COR-L47 (cell line): ENCODE data around the gene RNF115.
A peak's percentile ranks its signal among the peaks of the same experiment; 100 is the strongest.
"Not testable (repeated sequence)": the region's sequence is repeated elsewhere in the genome, so short reads cannot be mapped to it uniquely, and the experiment has no call there.

Source experiments
- DNase-seq: peaks from one replicate; lab custom pipeline; 2025; lab: John Stamatoyannopoulos, UW

Gene RNF115

DNA sequence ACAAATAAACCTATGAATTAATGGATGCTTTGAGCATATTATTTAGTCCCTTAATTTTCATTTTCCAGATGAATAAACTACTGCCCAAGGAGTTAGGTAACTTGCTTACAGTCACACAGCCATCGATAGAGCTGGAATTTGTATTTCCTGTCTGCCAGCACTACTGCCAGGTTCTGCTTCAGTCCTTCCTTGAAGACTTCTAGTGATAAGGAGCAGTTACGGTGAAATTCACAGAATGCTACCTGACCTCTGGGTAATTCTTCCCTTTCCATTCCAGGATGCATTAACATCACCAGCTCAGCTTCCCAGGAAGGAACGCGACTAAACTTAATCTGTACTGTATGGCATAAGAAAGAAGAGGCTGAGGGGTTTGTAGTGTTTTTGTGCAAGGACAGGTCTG lies 93.4 kb downstream of the RNF115 start:
- no peak for DNase-seq

DNA sequence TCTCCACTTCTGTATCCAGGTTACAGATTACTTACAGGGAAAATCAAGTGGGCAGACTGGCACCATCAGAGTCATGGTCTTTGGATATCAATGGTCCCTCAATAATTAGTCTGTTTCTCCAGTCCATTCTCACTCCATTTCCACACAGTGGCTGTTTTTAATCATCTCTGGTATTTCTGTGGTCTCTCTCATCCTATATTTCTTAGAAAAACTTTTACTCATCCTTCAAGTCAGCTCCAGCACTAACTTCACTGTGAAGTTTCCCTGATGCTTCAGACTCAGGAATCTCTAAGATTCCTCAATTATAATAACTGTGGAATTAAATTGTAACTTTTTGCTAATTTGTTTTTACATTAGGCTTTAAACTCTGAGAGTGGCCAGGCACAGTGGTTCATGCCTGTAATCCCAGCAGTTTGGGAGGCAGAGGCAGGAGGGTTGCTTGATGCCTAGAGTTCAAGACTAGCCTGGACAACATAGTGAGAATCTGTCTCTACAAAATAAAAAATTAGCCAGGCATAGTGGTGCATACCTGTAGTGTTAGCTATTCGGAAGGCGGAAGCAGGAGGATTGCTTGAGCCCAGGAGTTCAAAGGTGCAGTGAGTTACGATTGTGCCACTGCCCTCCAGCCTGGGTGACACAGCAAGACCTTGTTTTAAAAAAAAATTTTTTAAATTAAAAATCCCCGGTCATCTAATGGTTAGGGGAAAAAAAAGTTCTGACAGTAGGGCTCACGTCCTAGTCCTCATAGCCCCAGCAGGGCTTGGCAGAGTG lies 94.0 kb downstream of the RNF115 start:
- DNase-seq: no peak

DNA sequence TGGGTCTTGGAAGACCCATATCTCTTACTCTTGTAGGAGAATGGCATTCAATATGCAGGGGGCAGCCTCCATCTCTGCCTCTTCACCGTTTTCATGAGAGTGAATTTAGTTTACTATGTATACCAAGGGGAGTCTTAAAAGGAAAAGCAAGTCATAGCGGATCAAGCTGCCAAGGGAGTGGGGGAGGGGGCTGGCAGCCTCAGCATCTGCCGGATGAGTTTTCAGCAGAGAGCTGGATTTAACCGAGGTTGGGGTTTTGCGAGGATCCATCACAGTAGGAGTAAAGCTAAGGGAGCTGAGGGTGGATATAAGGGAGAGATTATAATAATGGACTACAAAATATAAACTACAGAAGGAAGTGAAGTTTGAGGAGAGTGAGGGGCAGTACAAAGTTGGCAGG lies 94.7 kb downstream of the RNF115 start:
- DNase-seq: no peak

DNA sequence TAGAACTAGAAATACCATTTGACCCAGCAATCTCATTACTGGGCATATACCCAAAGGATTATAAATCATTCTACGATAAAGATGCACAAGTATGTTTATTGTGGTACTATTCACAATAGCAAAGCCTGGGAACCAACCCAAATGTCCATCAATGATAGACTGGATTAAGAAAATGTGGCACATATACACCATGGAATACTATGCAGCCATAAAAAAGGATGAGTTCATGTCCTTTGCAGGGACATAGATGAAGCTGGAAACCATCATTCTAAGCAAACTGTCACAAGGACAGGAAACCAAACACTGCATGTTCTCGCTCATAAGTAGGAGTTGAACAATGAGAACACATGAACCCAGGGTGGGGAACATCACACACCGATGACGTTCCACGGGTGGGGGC lies 97.7 kb downstream of the RNF115 start:
- DNase-seq: not testable (repeated sequence)

DNA sequence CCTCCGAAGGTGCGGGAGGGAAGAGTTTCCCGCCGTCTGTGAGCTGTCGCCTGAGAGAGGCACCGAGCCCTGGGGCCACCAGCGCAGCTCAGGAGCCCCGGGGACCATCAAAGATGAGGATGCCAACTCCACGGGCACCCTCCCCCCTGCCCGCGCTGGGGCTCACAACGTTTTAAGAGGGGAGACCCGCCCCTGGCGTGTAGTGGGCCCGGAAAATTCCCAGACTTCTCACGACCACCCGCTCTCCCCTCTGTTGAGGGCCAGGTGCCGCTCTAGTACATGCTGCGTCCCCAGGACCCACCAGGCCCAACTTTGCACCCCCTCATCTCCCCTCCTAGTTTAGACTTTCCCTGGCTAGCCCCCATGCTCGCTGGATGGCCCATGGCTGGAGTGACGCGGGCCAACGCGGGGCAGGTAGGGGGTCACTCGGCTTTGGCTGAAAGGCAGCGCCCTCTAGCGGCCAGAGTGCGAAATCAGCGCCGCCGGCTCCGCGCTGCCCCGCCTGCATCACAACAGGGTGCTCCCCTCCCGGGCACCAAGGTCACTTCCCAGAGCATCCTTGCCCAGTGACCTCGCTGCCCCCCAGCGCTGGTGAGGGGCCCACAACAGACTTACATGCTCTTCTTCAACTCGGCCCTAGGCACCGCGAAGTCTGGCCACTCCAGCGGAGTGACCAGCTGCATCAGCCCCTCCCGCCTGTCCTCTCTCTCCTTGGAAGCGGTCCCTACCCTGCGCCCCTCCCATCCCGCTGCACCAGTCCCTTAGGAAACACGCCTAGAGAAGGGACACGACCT lies 102.8 kb downstream of the RNF115 start:
- peak; percentile 26 for DNase-seq

DNA sequence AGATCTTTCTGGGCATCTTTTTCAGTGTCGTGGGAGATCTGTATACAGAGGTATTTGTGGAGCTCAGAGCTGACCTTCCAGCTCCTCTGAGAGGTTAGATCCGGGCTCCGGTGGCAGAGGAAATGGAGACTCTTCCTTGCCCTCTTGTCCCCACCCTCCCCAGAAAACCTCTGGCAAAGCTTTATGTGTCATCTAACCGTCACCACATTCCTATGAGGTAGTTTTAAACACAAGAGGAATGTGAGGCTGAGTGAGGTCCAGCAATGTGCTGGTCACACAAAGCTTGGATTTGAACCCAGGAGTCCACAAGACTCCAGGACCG lies 103.4 kb downstream of the RNF115 start:
- DNase-seq: no peak

DNA sequence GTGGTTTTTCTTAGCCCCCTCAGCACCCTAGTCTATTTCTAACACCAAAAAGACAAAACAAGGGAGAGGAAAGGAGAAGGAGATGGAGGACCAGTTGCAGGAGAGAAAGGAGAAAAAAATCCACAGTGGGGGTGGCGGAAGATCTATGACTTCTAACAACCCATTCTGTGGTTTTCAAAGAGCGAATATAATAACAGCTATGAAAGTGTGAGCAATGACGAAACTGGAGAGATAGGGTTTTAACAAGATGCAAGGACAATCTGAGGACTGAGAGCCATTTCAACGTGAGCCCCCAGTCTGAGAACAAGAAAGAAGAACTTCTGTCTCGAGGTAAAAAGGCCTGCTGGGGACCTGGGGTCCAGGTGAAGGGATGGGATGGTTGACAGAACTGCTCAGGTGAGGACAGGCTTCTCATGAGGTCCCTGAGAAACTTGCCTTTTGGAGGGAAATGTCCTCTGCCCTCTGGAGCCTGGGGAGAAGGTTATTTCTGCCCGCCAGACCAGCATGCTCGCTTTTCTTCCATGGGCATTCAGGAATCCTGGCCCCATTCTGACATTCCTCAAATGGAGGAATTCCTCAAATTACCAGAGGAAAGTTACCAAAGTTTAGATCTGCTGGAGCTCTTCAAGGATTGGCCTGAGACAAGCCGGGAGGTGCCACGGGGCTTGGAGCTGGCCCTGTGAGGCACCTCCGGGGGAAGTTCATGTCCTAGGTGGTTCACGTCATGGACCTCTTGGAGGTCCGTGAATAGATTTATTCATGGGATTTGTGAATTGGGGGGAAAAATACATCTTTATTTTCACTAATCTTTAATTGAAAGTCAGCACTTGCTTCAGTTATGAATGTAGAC lies 104.4 kb downstream of the RNF115 start, which contains the start of gene CD160:
CD160 (plus strand) TSS at position 270 of the 850 bp plus-strand sequence. CDS start 8,829 bp downstream, outside the sequence.
- no peak for DNase-seq

DNA sequence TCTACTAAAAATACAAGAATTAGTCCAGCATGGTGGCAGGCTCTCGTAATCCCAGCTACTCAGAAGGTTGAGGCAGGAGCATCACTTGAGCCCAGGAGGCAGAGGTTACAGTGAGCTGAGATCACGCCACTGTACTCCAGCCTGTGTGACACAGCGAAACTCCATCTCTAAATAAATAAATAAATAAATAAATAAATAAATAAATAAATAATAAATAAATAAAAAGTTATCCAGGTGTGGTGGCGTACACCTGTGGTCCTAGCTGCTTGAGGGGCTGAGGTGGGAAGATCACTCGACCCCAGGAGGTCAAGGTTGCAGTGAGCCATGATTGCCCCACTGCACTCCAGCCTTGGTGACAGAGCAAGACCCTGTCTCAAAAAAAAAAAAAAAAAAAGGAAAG lies 105.4 kb downstream of the RNF115 start:
- DNase-seq: not testable (repeated sequence)

DNA sequence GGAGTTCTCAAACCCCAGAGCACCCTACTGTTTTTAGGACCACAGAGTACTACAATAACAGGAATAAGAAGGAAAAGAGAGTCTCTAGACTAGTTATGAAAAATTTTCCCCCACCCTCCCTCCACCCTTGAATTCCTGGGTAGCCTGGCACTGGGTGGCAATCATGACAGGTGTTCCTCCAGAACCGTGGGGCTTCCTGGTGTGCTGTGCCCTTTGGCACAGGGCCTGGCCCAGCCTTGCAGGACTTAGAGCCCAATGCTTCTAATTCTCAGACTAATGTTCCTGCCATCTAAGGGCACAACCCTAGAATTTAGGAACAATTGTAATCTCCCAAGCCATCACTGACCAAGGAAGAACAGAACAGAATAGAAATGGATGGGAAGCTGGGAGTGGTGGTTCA lies 106.1 kb downstream of the RNF115 start:
- no peak for DNase-seq

DNA sequence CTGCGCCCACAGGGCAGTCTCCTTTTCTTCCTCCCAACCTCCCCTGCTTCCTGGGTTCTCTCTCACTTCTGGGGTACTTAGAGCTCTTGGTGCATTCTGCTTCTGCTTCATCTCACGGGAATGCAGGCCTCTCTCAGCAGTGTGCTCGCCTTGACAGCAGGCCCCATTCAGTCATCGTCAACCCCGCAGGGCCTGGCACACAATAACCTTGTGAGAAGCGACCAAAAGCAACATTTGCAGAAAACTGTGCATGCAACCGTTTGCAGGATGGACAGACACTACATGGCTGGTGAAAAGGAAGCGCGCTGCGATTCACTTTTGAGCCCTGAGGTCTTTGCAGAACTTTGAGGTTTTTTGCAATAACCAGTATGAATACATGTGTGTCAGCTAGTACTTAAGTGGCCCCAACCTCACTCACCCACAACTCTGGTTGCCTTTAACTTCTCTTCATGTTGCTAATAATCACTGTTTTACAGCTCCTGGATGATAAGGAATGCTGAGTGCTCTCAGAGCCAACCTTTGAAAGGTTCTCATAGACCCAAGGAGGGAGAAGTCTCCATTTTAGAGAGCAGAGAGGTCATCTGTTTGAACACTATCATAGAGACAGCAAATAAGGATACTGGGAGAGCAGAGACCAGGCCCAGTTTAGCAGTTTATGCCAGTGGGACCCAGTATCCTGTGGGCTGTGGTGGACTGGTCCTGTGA lies 107.1 kb downstream of the RNF115 start:
- DNase-seq: no peak

DNA sequence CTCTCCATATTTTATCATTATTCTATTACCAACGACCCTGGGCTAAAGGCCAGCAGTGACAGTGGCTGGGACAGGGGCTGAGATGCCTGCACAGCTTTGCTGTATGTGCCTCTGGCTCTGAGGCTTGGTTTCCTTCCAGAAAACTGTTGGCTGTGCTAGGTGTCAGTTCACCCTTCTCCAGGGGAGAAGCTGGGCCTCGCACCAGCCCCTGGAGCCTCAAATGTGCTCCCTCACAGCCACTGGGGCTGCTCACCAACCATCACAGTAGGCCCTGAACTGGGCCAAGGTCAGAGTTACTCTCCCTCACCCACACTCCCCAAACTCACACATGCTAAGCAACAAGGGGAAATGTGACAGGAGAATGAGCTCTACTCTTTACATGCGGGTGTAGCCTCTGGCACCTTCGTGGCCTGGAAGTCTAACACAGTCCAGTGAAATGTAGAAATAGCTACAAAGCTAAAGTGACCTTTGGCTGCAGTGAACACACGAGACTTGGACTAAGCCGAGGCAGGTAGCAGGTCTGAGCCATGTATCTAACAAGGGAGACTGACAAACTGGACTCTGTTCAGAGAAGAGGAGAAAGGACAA lies 109.3 kb downstream of the RNF115 start:
- DNase-seq: no peak

DNA sequence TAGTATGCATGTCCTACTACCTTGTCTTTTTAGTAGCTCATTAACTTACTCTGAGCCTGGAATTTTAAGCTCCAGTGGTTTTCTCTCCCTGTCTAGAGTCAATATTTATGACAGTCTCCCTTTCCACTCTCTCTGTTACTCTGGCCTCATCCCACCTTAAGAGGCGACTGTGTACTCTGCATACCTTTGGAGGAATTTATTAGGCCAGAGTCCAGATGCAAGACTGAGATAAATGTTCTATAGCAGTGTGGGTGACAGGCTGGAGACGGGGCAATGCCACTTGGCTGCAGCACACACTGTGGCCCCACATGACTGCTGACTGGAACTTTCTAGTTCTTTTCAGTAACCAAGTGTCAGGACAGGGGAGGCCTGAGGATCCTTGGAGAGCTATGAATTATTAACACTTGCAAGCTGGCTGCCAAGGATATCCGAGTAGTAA lies 112.7 kb downstream of the RNF115 start:
- no peak for DNase-seq

DNA sequence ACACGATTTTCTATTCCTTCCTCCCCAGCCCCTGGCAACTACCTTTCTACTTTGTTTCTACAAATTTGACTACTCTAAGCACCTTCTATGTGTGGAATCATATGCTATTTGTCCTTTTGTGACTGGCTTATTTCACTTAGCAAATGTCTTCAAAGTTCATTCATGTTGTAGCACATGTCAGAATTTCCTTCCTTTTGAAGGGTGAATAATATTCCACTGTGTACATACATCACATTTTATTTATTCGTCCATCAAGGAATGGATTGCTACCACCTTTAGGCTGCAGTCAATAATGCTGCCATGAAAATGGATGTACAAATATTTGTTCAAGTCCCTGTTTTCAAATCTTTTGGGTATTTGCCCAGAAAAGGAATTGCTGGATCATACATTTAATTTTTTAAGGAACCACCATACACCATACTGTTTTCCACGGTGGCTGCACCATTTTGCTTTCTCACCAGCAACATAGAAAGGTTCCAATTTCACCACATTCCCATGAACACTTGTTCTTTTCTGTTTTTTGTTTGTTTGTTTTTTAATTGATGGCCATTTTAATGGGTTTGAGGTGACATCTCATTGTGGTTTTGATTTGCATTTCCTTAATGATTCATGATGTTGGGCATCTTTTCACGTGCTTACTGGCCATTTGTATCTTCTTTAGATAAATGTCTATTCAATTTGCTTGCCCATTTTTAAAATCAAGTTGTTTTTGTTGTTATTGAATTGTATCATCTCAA lies 113.4 kb downstream of the RNF115 start:
- no peak for DNase-seq

DNA sequence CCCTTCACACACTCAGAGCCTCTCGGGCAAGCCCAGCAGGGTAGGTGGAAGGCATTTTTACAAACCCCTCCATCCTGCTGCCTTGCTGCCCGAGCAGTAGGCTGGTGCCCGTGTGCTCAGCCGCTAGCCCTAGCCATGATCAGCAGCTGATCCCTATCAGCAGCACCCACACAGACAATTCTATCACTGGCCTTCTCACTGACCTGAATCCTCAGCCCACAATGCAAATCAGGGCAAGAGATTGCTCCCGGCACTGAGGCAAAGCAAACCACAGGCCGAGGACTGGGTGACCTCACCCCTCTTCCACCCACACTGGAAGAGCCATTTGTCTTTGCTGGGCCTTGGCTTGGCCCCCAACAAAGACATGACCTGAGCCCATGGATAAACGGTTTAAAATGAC lies 115.8 kb downstream of the RNF115 start:
- no peak for DNase-seq

DNA sequence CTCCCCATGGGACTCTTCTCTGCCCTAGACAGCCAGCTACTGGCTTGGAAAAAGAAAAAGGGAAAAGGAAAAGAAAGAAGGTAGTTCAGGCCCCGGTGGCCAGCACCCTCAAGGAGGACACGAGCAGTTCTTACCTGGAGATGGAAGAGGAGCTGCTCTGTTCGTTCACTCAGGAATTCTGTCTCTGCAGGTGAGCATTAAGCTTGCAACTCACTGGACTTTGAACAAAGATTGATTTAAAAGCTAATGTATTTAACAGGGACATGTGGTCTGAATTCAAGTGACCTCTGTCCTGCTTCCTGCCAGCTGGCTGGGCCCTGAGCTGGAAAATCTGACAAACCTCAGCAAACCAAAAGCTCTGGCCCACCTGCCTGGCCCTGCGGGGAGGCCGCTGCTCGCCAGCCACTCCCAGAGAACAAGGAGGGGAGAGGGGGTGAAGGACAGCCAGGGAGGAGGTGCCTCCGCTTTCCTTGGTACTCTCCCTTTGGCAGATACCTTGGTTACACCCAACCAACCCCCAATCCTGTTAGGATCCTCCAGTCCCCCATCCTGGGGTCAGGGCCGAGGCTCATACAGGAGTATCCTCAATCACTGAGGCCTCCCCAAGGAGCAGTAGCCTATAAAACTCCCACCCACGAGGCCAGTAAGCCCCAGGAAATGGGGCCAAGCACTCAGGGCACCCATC lies 116.6 kb downstream of the RNF115 start, which contains the start of gene PDZK1:
PDZK1 (minus strand) TSS at position 186 of the 685 bp plus-strand sequence. CDS start 19,347 bp downstream, outside the sequence.
- no peak for DNase-seq

DNA sequence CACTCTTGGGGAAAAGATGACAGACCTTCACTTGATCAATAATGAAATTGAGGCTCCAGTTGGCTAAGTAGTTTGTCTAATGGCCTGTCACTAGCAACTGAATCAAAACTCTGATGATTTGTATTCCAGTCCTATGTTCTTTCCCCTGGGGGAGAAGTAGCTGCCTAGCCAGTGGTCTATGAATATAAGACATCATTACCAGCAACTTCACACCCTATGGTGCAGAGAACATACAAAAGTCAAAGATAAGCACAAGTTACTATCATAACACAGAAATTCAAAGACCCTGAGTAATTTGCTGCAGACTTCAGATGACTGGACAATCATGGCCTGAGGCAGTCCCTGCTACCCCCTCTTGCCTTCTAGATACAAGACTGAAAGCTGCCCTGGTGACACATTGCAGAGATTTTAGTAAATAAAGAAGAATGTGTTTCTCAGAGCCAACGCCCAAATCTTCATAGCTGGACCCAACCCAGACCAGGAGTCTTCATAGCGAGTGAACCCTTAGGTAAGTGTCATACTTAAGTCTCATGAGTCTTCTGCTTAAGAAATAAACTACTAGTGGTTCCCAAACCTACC lies 117.7 kb downstream of the RNF115 start:
- no peak for DNase-seq

DNA sequence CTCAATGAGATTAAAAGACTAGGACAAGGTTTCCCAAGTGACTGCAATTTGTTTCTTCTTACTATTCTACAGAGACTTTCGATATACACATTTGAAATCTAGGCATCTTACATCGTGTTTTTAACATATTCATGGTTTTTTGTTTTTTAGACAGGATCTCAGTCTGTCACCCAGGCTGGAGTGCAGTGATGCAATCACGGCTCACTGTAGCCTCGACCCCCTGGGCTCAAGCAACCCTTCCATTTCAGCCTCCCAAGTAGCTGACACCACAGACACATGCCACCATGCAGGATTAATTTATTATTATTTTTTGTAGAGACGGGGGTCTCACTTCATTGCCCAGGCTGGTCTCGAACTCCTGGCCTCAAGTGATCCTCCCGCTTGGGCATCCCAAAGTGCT lies 118.3 kb downstream of the RNF115 start:
- DNase-seq: no peak

DNA sequence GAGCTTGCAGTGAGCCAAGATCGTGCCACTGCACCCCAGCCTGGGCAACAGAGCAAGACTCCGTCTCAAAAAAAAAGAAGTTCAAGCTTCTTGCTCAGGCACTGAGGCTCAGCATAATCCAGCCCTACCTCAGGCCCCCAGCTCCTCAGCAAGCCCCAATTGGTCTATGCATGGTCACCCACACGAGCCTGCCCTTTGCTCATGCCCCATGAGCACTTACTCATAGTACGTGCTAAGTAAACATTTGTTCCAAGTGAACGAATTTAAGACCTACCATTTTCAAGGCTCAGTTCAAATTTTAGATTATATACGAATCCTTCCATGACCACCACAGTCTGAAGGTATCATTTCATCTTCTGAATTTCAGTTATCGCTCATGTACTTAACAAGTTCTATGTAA lies 121.1 kb downstream of the RNF115 start:
- no peak for DNase-seq

DNA sequence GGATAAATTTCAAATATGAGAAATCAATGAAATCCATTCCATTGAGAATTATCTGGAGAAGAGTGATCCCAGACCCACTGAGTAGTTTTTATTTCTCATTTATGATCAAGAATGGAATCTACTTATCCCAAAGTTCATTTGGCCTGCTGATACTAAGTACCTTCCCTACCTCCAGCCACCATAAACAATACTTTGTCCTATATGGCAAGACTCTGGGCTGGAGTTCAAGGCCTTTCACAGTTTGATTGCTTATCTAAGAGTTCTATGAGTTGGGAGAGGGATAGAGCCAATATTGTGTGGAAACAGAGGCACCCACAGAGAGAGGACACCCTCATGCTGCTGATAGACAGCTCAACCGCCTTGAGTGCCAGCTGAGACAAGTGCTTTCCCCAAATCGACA lies 121.8 kb downstream of the RNF115 start:
- DNase-seq: no peak
